Suppressor macrophage treated with lipopolysaccharide for 1 hour (primary cell): ENCODE data around the gene OXSR1.
"Not testable (repeated sequence)": the region's sequence is repeated elsewhere in the genome, so short reads cannot be mapped to it uniquely, and the experiment has no call there.

Experiments
- DNase-seq, 3 donors: peaks; one replicate each; pipeline ENCODE4 v3.0.0-alpha.2; 2020 to 2022

Gene OXSR1

DNA sequence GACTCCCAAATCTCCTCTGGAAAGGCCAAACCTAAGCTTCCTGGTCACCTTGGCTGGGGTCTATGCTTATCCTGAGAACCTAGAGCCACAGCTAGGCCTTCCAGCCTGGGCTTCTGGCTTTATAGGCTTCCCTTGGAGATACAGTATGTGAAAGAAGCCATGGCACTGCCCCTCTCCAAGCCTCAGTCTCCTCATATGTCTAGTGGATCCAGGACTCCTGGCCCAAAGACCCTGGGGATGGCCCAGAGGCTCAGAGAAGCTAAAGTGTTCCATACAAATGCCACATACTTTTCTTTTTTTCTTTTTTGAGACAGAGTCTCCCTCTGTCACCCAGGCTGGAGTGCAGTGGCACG lies 37.1 kb upstream of the OXSR1 start:
- DNase-seq: no peak

- no peak for DNase-seq
Measured at GRCh38 chr3:38129058-38129457, 36.3 kb upstream of the OXSR1 start.

DNA sequence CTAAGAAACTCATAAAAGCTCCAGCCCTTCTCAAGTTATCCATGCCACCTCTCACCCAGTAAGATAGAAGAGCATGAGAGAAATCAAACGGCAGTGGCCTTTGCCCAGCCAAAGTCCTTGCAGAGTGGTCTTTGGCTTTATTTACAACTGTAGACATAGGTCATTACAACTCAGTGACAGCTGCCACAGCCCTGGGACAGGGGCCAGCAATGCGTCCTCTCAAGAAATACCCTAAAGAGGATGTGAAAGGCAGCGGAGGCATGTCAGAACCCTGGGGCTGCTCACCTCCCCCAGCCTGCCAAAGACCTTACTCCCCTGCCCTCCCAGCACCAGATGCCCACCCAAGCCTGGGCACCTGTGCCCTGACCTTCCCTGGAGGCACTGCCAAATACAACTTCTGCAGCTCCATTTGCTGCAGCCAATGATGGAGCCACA lies 34.7 kb upstream of the OXSR1 start:
- DNase-seq: no peak

- peak; percentile 47 to 75 (median 56) for DNase-seq
Measured at GRCh38 chr3:38131621-38132369, 33.5 kb upstream of the OXSR1 start.

GRCh38 chr3:38133209-38133556 lies 32.2 kb upstream of the OXSR1 start:
- no peak for DNase-seq

DNA sequence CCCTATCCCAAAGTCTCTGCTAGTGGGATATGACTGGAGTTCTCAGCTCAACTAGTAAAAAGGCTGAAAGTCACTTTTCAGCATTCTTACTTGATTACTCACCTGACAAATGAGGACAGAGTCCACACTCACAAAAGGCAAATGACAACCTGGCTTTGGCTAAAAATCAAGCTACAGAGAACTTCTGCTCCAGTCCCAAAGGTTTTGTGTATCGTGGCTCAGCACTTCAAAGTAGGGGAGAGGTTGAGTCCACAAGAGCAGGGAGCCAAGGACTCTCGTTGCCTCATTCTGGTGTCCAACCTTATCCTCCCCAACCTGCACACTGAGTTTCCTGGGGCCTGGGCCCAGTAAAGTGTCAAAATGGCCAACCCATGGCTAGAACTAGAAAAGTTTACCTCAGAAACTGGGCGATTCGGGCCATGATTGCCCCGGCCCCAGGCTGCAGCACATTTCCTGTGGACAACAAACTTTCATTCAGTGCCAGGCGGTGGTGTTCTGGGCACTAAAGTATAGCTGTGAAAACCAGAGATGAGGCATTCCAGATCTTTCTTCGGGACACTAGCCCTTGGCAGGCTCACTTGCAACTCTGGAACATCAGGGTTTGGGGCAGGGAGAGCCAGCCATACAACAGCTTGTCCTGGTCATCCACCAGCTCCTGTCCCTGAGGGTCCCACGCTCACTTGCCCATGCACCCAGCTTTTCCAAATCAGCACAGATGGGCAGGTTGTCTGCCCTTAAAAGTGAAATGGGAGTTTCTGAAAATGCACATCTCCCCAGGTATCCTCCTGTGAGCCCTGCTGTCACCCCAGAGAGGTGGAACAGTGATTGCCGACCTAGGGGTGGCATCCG lies 31.6 kb upstream of the OXSR1 start:
- no peak for DNase-seq

GRCh38 chr3:38134517-38135143 lies 30.7 kb upstream of the OXSR1 start:
- DNase-seq: not testable (repeated sequence)

GRCh38 chr3:38135621-38136277 lies 29.6 kb upstream of the OXSR1 start:
- peak in 2 of 3 donors; percentile 31 to 33 for DNase-seq

DNA sequence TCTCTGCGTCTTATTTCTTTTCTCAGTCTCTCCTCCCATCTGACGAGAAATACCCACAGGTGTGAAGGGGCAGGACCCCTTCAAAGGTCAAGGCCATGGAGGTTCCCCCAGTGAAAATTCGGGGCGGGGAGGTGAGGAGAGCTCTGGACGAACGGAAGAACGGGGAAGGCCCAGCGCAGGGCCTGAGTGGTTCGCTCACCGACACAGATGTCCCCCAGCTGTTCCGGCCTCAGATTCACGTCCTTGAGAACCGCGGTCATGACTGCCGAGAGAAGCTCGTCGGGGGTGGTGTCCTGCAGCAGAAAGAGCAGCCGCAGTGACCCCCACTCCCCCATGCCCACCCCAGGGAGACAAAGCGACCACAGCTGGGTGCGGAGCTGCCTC lies 29.0 kb upstream of the OXSR1 start:
- DNase-seq: peak; percentile 28 to 55 (median 33)

GRCh38 chr3:38136777-38137614 lies 28.3 kb upstream of the OXSR1 start, which contains the start of gene ACAA1:
Gene ACAA1 (minus strand): TSS chr3:38137127. CDS start chr3:38137035, 92 bp downstream.
- peak; percentile 99 for DNase-seq

DNA sequence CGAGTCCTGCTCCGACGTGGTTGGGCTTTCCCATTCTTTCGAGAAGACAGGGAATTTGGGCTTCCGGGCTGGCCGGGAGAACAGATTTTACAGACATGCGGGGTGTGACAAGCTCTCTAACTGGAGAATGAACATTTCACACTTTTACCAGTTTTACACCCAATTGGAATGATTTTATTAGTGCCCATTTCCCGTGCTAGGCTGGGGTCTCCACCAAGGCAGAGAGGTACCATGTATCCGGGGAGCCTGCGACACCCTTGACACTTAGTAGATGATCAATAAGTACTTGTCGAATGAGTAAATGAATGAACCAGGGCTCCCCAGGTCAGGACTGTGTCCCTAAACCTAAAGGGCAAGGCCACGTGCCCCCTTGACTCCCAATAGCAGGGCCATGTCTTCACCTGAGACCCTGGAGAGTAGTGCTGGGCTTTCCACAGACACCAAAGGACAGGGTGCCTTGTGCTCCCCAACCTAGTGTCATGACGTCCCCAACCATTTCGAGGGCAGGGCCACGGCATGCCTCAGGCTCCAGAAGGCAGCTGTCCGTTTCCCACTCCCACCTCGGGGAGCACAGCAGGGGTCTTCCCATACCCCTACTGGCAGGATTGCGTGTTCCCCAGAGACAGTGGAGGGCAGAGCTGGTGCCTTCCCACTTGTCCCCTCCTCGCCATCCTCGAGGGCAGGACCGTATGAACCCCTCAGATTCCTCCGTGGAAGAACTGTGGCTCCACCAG lies 27.6 kb upstream of the OXSR1 start:
- peak in 2 of 3 donors; percentile 24 to 48 for DNase-seq

GRCh38 chr3:38138349-38139190 lies 26.8 kb upstream of the OXSR1 start, which contains the start of gene MYD88:
Gene MYD88 (plus strand): TSS chr3:38138661. CDS start chr3:38138701, 40 bp downstream.
- peak; percentile 90 to 96 (median 94) for DNase-seq

DNA sequence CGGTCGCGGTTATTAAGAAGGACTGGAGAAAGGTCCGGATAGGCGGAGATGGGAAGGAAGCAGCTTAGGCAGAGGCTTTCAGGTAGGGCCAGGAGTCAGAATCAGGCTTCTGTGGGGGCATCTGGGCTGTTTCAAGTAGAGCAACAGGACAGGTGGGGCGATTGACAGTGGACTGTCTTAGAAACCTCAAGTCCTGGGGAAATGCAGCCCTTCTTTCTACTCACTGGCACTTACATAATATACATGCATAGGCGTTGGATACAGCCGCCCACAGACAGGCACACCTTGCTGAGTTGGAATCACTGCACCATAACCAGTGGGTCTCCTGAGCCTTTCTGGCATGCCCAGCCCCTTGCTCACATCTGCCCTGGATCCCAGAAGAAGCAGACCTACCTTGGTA lies 26.1 kb upstream of the OXSR1 start:
- peak in 1 of 3 donors; percentile 32 for DNase-seq

DNA sequence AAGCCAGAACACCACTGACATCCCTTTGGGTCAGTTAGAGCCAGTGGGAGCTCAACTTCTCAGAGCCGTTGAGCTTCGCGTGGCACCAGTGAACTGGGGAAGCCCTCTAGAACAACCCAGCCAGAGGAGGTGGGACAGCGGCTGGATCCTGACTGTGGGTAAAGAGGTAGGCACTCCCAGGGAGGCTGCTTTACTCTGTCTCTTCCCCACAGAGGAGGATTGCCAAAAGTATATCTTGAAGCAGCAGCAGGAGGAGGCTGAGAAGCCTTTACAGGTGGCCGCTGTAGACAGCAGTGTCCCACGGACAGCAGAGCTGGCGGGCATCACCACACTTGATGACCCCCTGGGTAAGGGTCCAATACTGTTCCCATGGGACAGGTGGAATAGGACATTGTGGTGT lies 25.7 kb upstream of the OXSR1 start:
- no peak for DNase-seq

DNA sequence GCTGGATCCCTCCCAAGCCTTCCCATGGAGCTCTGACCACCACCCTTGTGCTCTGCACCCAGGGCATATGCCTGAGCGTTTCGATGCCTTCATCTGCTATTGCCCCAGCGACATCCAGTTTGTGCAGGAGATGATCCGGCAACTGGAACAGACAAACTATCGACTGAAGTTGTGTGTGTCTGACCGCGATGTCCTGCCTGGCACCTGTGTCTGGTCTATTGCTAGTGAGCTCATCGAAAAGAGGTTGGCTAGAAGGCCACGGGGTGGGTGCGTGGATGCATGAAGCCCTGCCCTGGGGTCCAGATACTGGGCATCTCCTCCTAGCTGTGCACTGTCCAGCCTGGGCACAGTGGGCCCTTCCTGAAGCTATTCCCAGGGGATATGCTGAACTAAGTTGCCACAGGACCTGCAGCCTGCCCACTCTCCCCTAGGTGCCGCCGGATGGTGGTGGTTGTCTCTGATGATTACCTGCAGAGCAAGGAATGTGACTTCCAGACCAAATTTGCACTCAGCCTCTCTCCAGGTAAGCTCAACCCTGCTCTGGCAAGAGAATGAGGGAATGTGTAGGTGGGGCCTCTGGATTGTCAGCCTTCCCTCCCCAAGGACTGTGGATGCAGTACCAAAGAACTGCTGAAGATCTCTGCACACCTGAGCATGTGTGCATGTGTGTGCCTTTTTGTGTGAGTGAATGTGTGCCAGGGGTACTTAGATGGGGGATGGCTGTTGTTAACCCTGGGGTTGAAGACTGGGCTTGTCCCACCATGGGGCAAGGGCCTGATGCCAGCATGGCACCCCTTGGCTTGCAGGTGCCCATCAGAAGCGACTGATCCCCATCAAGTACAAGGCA lies 24.8 kb upstream of the OXSR1 start:
- DNase-seq: no peak

DNA sequence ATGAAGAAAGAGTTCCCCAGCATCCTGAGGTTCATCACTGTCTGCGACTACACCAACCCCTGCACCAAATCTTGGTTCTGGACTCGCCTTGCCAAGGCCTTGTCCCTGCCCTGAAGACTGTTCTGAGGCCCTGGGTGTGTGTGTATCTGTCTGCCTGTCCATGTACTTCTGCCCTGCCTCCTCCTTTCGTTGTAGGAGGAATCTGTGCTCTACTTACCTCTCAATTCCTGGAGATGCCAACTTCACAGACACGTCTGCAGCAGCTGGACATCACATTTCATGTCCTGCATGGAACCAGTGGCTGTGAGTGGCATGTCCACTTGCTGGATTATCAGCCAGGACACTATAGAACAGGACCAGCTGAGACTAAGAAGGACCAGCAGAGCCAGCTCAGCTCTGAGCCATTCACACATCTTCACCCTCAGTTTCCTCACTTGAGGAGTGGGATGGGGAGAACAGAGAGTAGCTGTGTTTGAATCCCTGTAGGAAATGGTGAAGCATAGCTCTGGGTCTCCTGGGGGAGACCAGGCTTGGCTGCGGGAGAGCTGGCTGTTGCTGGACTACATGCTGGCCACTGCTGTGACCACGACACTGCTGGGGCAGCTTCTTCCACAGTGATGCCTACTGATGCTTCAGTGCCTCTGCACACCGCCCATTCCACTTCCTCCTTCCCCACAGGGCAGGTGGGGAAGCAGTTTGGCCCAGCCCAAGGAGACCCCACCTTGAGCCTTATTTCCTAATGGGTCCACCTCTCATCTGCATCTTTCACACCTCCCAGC lies 24.0 kb upstream of the OXSR1 start:
- no peak for DNase-seq

- no peak for DNase-seq
Measured at GRCh38 chr3:38141952-38142273, 23.4 kb upstream of the OXSR1 start.

GRCh38 chr3:38142959-38143358 lies 22.4 kb upstream of the OXSR1 start:
- DNase-seq: no peak

- DNase-seq: no peak
Measured at GRCh38 chr3:38143511-38143910, 21.8 kb upstream of the OXSR1 start.
